Measurements from ENCODE around the gene ZNF205. TPM values are rescaled to one million over a fixed set of nuclear protein-coding genes. Genes with fewer than 3 reads are reported as not detected.

The ZNF205 gene
- total RNA-seq, 1 donor from 2014 or later: 5.4 TPM

DNA sequence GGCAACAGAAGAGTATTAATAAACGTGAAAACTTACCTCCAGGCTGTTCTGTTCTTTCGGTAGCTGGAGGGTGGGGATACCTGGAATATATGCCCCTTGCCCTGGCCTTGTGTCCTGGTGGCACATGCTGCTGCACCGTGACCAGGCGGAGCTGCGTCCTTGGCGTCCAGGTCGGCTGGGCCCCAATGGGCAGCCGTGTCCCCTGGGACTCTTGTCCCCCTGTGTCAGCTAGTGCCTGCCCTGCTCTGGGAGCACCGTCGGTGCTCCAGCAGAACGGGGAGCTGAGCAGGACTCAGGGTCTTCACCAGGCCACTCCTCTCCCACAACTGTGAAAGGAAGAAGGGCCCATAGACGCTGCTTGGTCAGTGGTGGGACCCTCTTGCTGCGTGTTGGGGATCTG is 30.4 kb downstream of the ZNF205 start:
- Histone ChIP-seq H3K36me3 (no peaks in the 10 kb centered on the region), H3K9me3 (ENCODE audit: low read depth) (no peaks in the 10 kb centered on the region), H3K4me3 (no peak overlapping the region), H3K27me3 (peaks cover 8% of the 10 kb centered on the region), H3F3A (ENCODE audit: low read depth) (no peaks in the 10 kb centered on the region), H3K4me1 (no peaks in the 10 kb centered on the region), H2AFZ (replicated peaks) (no peak overlapping the region), H3K4me2 (no peak overlapping the region), H4K20me1 (ENCODE audit: low read depth) (no peaks in the 10 kb centered on the region), H3K9ac (no peak overlapping the region), H3K79me2 (ENCODE audit: low read depth) (no peaks in the 10 kb centered on the region), H3K27ac (no peak overlapping the region)
- H3K27ac Mint-ChIP-seq: no peak overlapping the region
- H3K9me3 Mint-ChIP-seq: no peaks in the 10 kb centered on the region
- no peak for DNase-seq (ENCODE audit: low spot score)
- H3K4me3 Mint-ChIP-seq: no peak overlapping the region
- H3K4me1 Mint-ChIP-seq: peaks cover 2% of the 10 kb centered on the region
- peaks cover 8% of the 10 kb centered on the region for H3K27me3 Mint-ChIP-seq (ENCODE audit: insufficient read depth, low read depth)
- TF ChIP-seq, protein P1, sequence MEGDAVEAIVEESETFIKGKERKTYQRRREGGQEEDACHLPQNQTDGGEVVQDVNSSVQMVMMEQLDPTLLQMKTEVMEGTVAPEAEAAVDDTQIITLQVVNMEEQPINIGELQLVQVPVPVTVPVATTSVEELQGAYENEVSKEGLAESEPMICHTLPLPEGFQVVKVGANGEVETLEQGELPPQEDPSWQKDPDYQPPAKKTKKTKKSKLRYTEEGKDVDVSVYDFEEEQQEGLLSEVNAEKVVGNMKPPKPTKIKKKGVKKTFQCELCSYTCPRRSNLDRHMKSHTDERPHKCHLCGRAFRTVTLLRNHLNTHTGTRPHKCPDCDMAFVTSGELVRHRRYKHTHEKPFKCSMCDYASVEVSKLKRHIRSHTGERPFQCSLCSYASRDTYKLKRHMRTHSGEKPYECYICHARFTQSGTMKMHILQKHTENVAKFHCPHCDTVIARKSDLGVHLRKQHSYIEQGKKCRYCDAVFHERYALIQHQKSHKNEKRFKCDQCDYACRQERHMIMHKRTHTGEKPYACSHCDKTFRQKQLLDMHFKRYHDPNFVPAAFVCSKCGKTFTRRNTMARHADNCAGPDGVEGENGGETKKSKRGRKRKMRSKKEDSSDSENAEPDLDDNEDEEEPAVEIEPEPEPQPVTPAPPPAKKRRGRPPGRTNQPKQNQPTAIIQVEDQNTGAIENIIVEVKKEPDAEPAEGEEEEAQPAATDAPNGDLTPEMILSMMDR (IDR thresholded peaks at IDR 0.05): no peak
- TF ChIP-seq EZH2 (IDR thresholded peaks at IDR 0.05) (no peak), EZH2phosphoT487 (IDR thresholded peaks at IDR 0.05) (no peak)
- peaks cover 8% of the 10 kb centered on the region for H3K36me3 Mint-ChIP-seq

DNA sequence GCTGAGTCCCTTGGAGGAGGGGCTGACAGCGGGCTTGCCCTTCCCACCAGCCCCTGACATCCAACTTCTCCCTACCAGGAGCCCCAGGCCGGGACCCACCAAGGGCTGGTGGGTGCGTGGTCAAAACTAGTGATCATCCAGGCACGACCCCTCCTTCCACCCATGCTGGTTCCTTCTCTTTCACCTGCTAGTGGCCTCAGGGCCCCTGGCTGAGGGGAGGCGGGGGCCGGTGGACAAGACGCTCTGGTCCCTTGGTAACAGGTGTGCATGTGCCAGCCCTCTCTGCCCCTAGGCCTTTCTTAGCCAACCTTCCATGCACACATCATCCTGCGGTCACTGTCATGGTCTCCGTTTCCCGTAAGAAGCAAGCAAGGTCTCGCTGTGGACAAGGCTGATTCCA is 30.8 kb downstream of the ZNF205 start:
- no peaks in the 10 kb centered on the region for H3K79me2 ChIP-seq (ENCODE audit: low read depth)
- H4K20me1 ChIP-seq (ENCODE audit: low read depth): no peaks in the 10 kb centered on the region
- H3K36me3 Mint-ChIP-seq: peaks cover 8% of the 10 kb centered on the region
- no peaks in the 10 kb centered on the region for H3K4me1 ChIP-seq
- peaks cover 8% of the 10 kb centered on the region for H3K27me3 Mint-ChIP-seq (ENCODE audit: insufficient read depth, low read depth)
- no peak overlapping the region for H3K4me3 ChIP-seq
- H3K9me3 ChIP-seq (ENCODE audit: low read depth): no peaks in the 10 kb centered on the region
- H2AFZ ChIP-seq (replicated peaks): no peak overlapping the region
- no peaks in the 10 kb centered on the region for H3K9me3 Mint-ChIP-seq
- H3F3A ChIP-seq (ENCODE audit: low read depth): no peaks in the 10 kb centered on the region
- H3K4me3 Mint-ChIP-seq: peak overlapping the region; percentile 15
- H3K27ac Mint-ChIP-seq: no peak overlapping the region
- no peak overlapping the region for H3K27ac ChIP-seq
- H3K4me1 Mint-ChIP-seq: peaks cover 2% of the 10 kb centered on the region
- H3K4me2 ChIP-seq: no peak overlapping the region
- DNase-seq (ENCODE audit: low spot score): no peak
- peaks cover 12% of the 10 kb centered on the region for H3K27me3 ChIP-seq
- H3K9ac ChIP-seq: no peak overlapping the region
- no peaks in the 10 kb centered on the region for H3K36me3 ChIP-seq
- TF ChIP-seq, protein P1 (IDR thresholded peaks at IDR 0.05): no peak
- TF ChIP-seq EZH2phosphoT487 (IDR thresholded peaks at IDR 0.05): no peak
- TF ChIP-seq EZH2 (IDR thresholded peaks at IDR 0.05): no peak

DNA sequence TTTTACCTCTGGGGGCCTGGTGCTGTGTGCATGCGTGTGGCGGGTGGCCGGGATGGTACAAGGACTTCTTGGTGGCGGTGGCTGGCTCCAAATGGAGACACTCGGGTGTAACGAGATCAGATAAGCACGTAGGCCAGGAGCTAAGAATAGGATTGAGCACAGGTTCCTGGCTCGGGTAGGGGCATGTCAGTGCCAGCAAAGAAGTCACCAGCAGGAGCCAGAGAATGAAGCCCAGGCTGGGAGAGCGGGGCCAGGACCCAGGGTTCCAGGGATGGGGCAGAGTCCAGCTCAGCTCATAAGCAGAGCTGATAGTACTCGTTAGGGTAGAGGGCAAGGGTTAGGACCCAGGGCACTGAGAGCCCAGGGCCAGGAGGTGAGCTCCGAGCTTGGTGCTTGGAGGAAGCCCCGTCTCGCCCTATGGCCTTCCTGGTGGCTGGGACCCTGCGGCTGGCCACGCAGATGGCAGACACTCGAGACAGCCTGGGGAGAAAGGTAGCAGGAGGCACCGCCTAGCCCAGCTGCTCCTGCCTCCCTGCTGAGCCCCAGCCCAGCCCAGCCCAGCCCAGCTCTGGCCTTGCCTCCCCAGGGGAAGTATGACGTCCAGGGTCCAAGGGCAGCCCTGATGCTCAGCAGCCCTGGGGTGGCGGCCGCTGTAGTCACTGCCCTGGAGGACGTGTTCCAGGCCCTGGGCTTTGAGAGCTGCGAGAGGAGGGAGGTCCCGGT is 31.4 kb downstream of the ZNF205 start:
- no peaks in the 10 kb centered on the region for H3K36me3 ChIP-seq
- TF ChIP-seq, protein P1 (IDR thresholded peaks at IDR 0.05): no peak
- no peak for TF ChIP-seq EZH2phosphoT487 (IDR thresholded peaks at IDR 0.05)
- TF ChIP-seq EZH2 (IDR thresholded peaks at IDR 0.05): no peak
- H3K4me2 ChIP-seq: no peak overlapping the region
- H4K20me1 ChIP-seq (ENCODE audit: low read depth): no peaks in the 10 kb centered on the region
- Mint-ChIP-seq H3K36me3 (peaks cover 8% of the 10 kb centered on the region), H3K4me3 (peak overlapping the region; percentile 15), H3K4me1 (peaks cover 2% of the 10 kb centered on the region), H3K27me3 (ENCODE audit: insufficient read depth, low read depth) (peaks cover 11% of the 10 kb centered on the region), H3K9me3 (no peaks in the 10 kb centered on the region), H3K27ac (no peak overlapping the region)
- no peaks in the 10 kb centered on the region for H3K4me1 ChIP-seq
- peaks cover 18% of the 10 kb centered on the region for H3K27me3 ChIP-seq
- H3K9ac ChIP-seq: no peak overlapping the region
- no peak for DNase-seq (ENCODE audit: low spot score)
- no peaks in the 10 kb centered on the region for H3K9me3 ChIP-seq (ENCODE audit: low read depth)
- H3F3A ChIP-seq (ENCODE audit: low read depth): no peaks in the 10 kb centered on the region
- H3K4me3 ChIP-seq: no peak overlapping the region
- H2AFZ ChIP-seq (replicated peaks): no peak overlapping the region
- no peaks in the 10 kb centered on the region for H3K79me2 ChIP-seq (ENCODE audit: low read depth)
- no peak overlapping the region for H3K27ac ChIP-seq
